ENCODE measurements around the gene HELZ. TPM values are rescaled to one million over a fixed set of nuclear protein-coding genes. Genes with fewer than 3 reads are reported as not detected.
A peak's percentile ranks its signal among the peaks of the same experiment; 100 is the strongest.
"Not testable (repeated sequence)": the region's sequence is repeated elsewhere in the genome, so short reads cannot be mapped to it uniquely, and the experiment has no call there.

The HELZ gene
- total and polyA plus RNA-seq, 2 donors from 2014 or later, result 2.8 to 58.8 TPM

- Histone ChIP-seq H3K4me3 (ENCODE audit: low read length in 3 of 3) (no peak overlapping the region), H3K9me3 (ENCODE audit: control insufficient read depth in 2 of 3, insufficient read depth in 1 of 3, low read length in 3 of 3) (peaks cover 0 to 7% (median 0%) of the 10 kb centered on the region in 3 donors), H3K36me3 (ENCODE audit: control insufficient read depth in 2 of 3, insufficient read depth in 3 of 3, low read length in 3 of 3) (no peaks in the 10 kb centered on the region), H3K27me3 (ENCODE audit: control insufficient read depth, insufficient read depth, low read length) (no peaks in the 10 kb centered on the region), H3K27ac (ENCODE audit: low read depth in 2 of 2, low read length in 2 of 2) (no peak overlapping the region), H3K9ac (ENCODE audit: low read length in 3 of 3) (no peak overlapping the region), H3K4me1 (ENCODE audit: control insufficient read depth in 2 of 3, insufficient read depth in 2 of 3, low read depth in 1 of 3, low read length in 3 of 3) (no peaks in the 10 kb centered on the region)
- no peak for FAIRE-seq
- DNase-seq, result peak in 1 of 5 donors; percentile 41
- TF ChIP-seq CTCF (IDR thresholded peaks at IDR 0.05; ENCODE audit: borderline replicate concordance, extremely low read depth, insufficient read depth), result no peak
- intact Hi-C loops (cut with DNase I), result no loop called here
Observed at GRCh38 chr17:67043283-67043682, 201.7 kb downstream of the HELZ start.

GRCh38 chr17:67041941-67042899 lies 202.8 kb downstream of the HELZ start:
- Histone ChIP-seq H3K9me3 (ENCODE audit: control insufficient read depth in 2 of 3, insufficient read depth in 1 of 3, low read length in 3 of 3) (no peaks in the 10 kb centered on the region), H3K4me1 (ENCODE audit: control insufficient read depth in 2 of 3, insufficient read depth in 2 of 3, low read depth in 1 of 3, low read length in 3 of 3) (no peaks in the 10 kb centered on the region), H3K27ac (ENCODE audit: low read depth in 2 of 2, low read length in 2 of 2) (no peak overlapping the region), H3K9ac (ENCODE audit: low read length in 3 of 3) (no peak overlapping the region), H3K27me3 (ENCODE audit: control insufficient read depth, insufficient read depth, low read length) (no peaks in the 10 kb centered on the region), H3K4me3 (ENCODE audit: low read length in 3 of 3) (no peak overlapping the region), H3K36me3 (ENCODE audit: control insufficient read depth in 2 of 3, insufficient read depth in 3 of 3, low read length in 3 of 3) (no peaks in the 10 kb centered on the region)
- intact Hi-C loops (cut with DNase I), result no loop called here
- no peak for TF ChIP-seq CTCF (IDR thresholded peaks at IDR 0.05; ENCODE audit: borderline replicate concordance, extremely low read depth, insufficient read depth)
- DNase-seq (peak in 1 of 5 donors; percentile 39), FAIRE-seq (no peak)

- Histone ChIP-seq H3K36me3 (ENCODE audit: control insufficient read depth in 2 of 3, insufficient read depth in 3 of 3, low read length in 3 of 3) (no peaks in the 10 kb centered on the region), H3K27ac (ENCODE audit: low read depth in 2 of 2, low read length in 2 of 2) (no peak overlapping the region), H3K9ac (ENCODE audit: low read length in 3 of 3) (no peak overlapping the region), H3K4me3 (ENCODE audit: low read length in 3 of 3) (no peak overlapping the region), H3K27me3 (ENCODE audit: control insufficient read depth, insufficient read depth, low read length) (no peaks in the 10 kb centered on the region), H3K4me1 (ENCODE audit: control insufficient read depth in 2 of 3, insufficient read depth in 2 of 3, low read depth in 1 of 3, low read length in 3 of 3) (no peaks in the 10 kb centered on the region), H3K9me3 (ENCODE audit: control insufficient read depth in 2 of 3, insufficient read depth in 1 of 3, low read length in 3 of 3) (no peaks in the 10 kb centered on the region)
- FAIRE-seq, result no peak
- TF ChIP-seq CTCF (IDR thresholded peaks at IDR 0.05; ENCODE audit: borderline replicate concordance, extremely low read depth, insufficient read depth), result no peak
- intact Hi-C loops (cut with DNase I), result no loop called here
- DNase-seq, result no peak
Observed at GRCh38 chr17:67041531-67041930, 203.5 kb downstream of the HELZ start.

GRCh38 chr17:67041119-67041518 lies 203.9 kb downstream of the HELZ start:
- H3K9ac ChIP-seq (ENCODE audit: low read length in 3 of 3); FAIRE-seq; H3K36me3 ChIP-seq (ENCODE audit: control insufficient read depth in 2 of 3, insufficient read depth in 3 of 3, low read length in 3 of 3); intact Hi-C loops (cut with DNase I); H3K27me3 ChIP-seq (ENCODE audit: control insufficient read depth, insufficient read depth, low read length); H3K27ac ChIP-seq (ENCODE audit: low read depth in 2 of 2, low read length in 2 of 2); H3K4me1 ChIP-seq (ENCODE audit: control insufficient read depth in 2 of 3, insufficient read depth in 2 of 3, low read depth in 1 of 3, low read length in 3 of 3); H3K4me3 ChIP-seq (ENCODE audit: low read length in 3 of 3); H3K9me3 ChIP-seq (ENCODE audit: control insufficient read depth in 2 of 3, insufficient read depth in 1 of 3, low read length in 3 of 3): not testable (repeated sequence)
- peak in 1 of 5 donors; percentile 2 for DNase-seq

All from kidney (tissue), 14 donors.